HEK293 (cell line): ENCODE measurements around the gene RAPGEFL1.
"Not testable (repeated sequence)": the region's sequence is repeated elsewhere in the genome, so short reads cannot be mapped to it uniquely, and the experiment has no call there.

Experiments used
- CTCF ChIA-PET: fragments of 350-600 bp; formaldehyde crosslinking; extraction: SDS; loops from one replicate; lab custom pipeline; 2021; ENCODE audit warnings: antibody characterized with exemption; lab: Yijun Ruan, JAX
- POLR2A ChIA-PET: fragments of 300-600 bp; formaldehyde crosslinking; extraction: SDS; loops from one replicate; lab custom pipeline; 2020; ENCODE audit warnings: antibody characterized with exemption, inconsistent platforms; lab: Yijun Ruan, JAX
- H3K27ac ChIP-seq: fragments of 200-500 bp; sonication (Bioruptor generic); 2 replicates; pipeline ENCODE4 v1.5.1; 2014; ENCODE audit warnings: low read depth, low read length, control low read depth, inconsistent platforms; ENCODE audit errors: extremely low read depth
- H3K36me3 ChIP-seq, 2 experiments: fragments of 200-500 bp in 1 of 2; sonication (Bioruptor generic) in 1 of 2; 1 replicate in 1 of 2; 2 replicates in 1 of 2; pipeline ENCODE4 v1.5.1; 2014 to 2017; ENCODE audit warnings: inconsistent platforms in 2 of 2, low read length in 2 of 2; ENCODE audit not compliant: control insufficient read depth in 2 of 2, insufficient read depth in 1 of 2
- H3K4me1 ChIP-seq: fragments of 200-500 bp; sonication (Bioruptor generic); 2 replicates; pipeline ENCODE4 v1.5.1; 2014; ENCODE audit warnings: mild to moderate bottlenecking, low read length, inconsistent platforms; ENCODE audit not compliant: control insufficient read depth, insufficient read depth
- H3K4me3 ChIP-seq: 2 replicates; pipeline ENCODE4 v1.5.1; 2011; ENCODE audit warnings: low read depth, mild to moderate bottlenecking, control low read depth, low read length, moderate library complexity
- H3K9me3 ChIP-seq: fragments of 200-500 bp; sonication (Bioruptor generic); 2 replicates; pipeline ENCODE4 v1.5.1; 2014; ENCODE audit warnings: low read depth, low read length, inconsistent platforms; ENCODE audit not compliant: control insufficient read depth, insufficient read depth
- FEZF1 ChIP-seq: fragments of 450-650 bp; formaldehyde crosslinking; IDR thresholded peaks from 2 replicates; pipeline ENCODE4 v1.5.1; 2016; ENCODE audit warnings: missing biosample characterization, missing genetic modification characterization
- GFI1B ChIP-seq: fragments of 450-650 bp; formaldehyde crosslinking; IDR thresholded peaks from 2 replicates; pipeline ENCODE4 v1.5.1; 2016; ENCODE audit warnings: missing biosample characterization, missing genetic modification characterization
- GLIS2 ChIP-seq: fragments of 450-650 bp; formaldehyde crosslinking; IDR thresholded peaks from 2 replicates; pipeline ENCODE4 v1.5.1; 2016; ENCODE audit warnings: missing biosample characterization, missing genetic modification characterization
- HOXD13 ChIP-seq: sonication (generic); formaldehyde crosslinking; IDR thresholded peaks from 2 replicates; pipeline ENCODE4 v1.8.0; 2022; ENCODE audit warnings: missing genetic modification reagents, borderline replicate concordance
- OSR2 ChIP-seq: fragments of 450-650 bp; formaldehyde crosslinking; IDR thresholded peaks from 2 replicates; pipeline ENCODE4 v1.5.1; 2016; ENCODE audit warnings: missing biosample characterization, missing genetic modification characterization
- RBAK ChIP-seq: fragments of 450-650 bp; formaldehyde crosslinking; IDR thresholded peaks from 2 replicates; pipeline ENCODE4 v1.5.1; 2016; ENCODE audit warnings: missing biosample characterization, missing genetic modification characterization
- ZBTB20 ChIP-seq: fragments of 450-650 bp; formaldehyde crosslinking; IDR thresholded peaks from 2 replicates; pipeline ENCODE4 v1.5.1; 2016; ENCODE audit warnings: missing biosample characterization, missing genetic modification characterization
- ZNF211 ChIP-seq: fragments of 450-650 bp; formaldehyde crosslinking; IDR thresholded peaks from 2 replicates; pipeline ENCODE4 v1.5.1; 2016; ENCODE audit warnings: low read depth, missing biosample characterization, missing genetic modification characterization
- ZNF341 ChIP-seq: fragments of 450-650 bp; formaldehyde crosslinking; IDR thresholded peaks from 2 replicates; pipeline ENCODE4; 2016; ENCODE audit warnings: low read depth, missing biosample characterization, missing genetic modification characterization
- ZNF426 ChIP-seq: fragments of 450-650 bp; formaldehyde crosslinking; IDR thresholded peaks from 2 replicates; pipeline ENCODE4 v1.5.1; 2017; ENCODE audit warnings: missing biosample characterization, missing genetic modification characterization, mild to moderate bottlenecking, inconsistent platforms, moderate library complexity
- ZNF548 ChIP-seq: fragments of 450-650 bp; formaldehyde crosslinking; IDR thresholded peaks from 2 replicates; pipeline ENCODE4 v1.5.1; 2016; ENCODE audit warnings: missing biosample characterization, missing genetic modification characterization
- ZNF549 ChIP-seq: fragments of 450-650 bp; IDR thresholded peaks from 2 replicates; pipeline ENCODE4 v1.5.1; 2018; ENCODE audit warnings: missing biosample characterization, missing genetic modification characterization, mild to moderate bottlenecking, inconsistent platforms, moderate library complexity
- ZNF596 ChIP-seq: fragments of 450-650 bp; IDR thresholded peaks from 2 replicates; pipeline ENCODE4 v1.5.0; 2018; ENCODE audit warnings: missing biosample characterization, mild to moderate bottlenecking, missing genetic modification characterization, moderate library complexity
- ZNF624 ChIP-seq: fragments of 450-650 bp; formaldehyde crosslinking; IDR thresholded peaks from 2 replicates; pipeline ENCODE4 v1.5.1; 2017; ENCODE audit warnings: missing biosample characterization, missing genetic modification characterization
- ZNF629 ChIP-seq: fragments of 450-650 bp; formaldehyde crosslinking; IDR thresholded peaks from 2 replicates; pipeline ENCODE4 v1.5.1; 2017; ENCODE audit warnings: missing biosample characterization, missing genetic modification characterization
- ZNF843 ChIP-seq: fragments of 450-650 bp; formaldehyde crosslinking; IDR thresholded peaks from 2 replicates; pipeline ENCODE4 v1.5.1; 2016; ENCODE audit warnings: missing biosample characterization, missing genetic modification characterization
- TF ChIP-seq, protein P1 (sequence below): fragments of 450-650 bp; formaldehyde crosslinking; IDR thresholded peaks from 2 replicates; pipeline ENCODE4 v1.5.1; 2016; ENCODE audit warnings: missing biosample characterization, missing genetic modification characterization, low read depth
- TF ChIP-seq, protein P2 (sequence below): fragments of 450-650 bp; formaldehyde crosslinking; IDR thresholded peaks from 2 replicates; pipeline ENCODE4 v1.5.1; 2016; ENCODE audit warnings: missing biosample characterization, missing genetic modification characterization
- TF ChIP-seq, protein P3 (sequence below): fragments of 450-650 bp; formaldehyde crosslinking; IDR thresholded peaks from 2 replicates; pipeline ENCODE4 v1.5.1; 2016; ENCODE audit warnings: missing biosample characterization, missing genetic modification characterization
- TF ChIP-seq, protein P4 (sequence below): IDR thresholded peaks from 2 replicates; pipeline ENCODE4 v1.6.1; 2011; ENCODE audit warnings: mild to moderate bottlenecking, low read depth, low read length, borderline replicate concordance

The RAPGEFL1 gene

DNA sequence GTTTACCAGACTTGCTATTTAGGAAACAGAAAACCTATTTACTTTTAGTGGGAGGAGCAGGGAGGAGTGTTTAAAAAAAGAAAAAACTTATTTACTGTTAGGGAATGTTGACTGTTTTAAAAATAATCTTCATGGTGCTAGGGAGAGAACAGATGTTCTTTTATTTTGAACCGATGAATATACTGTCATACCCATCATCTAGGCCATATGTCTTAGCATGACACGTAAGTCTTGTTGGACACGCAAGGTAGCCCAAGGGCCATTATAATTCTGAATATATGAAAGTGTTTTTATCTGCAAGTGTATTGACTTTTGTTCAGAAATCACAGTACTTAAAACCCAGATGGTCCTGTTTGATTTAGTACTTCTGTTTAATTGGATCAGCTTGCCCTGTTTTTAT lies 53.4 kb downstream of the RAPGEFL1 start:
- Histone ChIP-seq H3K27ac (no peak overlapping the region), H3K36me3 (peaks cover 18 to 19% of the 10 kb centered on the region in 2 experiments), H3K9me3 (no peaks in the 10 kb centered on the region), H3K4me1 (no peaks in the 10 kb centered on the region), H3K4me3 (no peak overlapping the region)
- TF ChIP-seq ZNF596, result no peak
- no peak for TF ChIP-seq ZNF624 (tag by site-specific recombination)
- TF ChIP-seq, protein P1, sequence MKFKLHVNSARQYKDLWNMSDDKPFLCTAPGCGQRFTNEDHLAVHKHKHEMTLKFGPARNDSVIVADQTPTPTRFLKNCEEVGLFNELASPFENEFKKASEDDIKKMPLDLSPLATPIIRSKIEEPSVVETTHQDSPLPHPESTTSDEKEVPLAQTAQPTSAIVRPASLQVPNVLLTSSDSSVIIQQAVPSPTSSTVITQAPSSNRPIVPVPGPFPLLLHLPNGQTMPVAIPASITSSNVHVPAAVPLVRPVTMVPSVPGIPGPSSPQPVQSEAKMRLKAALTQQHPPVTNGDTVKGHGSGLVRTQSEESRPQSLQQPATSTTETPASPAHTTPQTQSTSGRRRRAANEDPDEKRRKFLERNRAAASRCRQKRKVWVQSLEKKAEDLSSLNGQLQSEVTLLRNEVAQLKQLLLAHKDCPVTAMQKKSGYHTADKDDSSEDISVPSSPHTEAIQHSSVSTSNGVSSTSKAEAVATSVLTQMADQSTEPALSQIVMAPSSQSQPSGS, result no peak
- ChIA-PET CTCF (interaction anchor here (0.6 to 1.1 kb wide), 5 partner anchors 12 to 155 kb away, joined by 3 to 8 read pairs (median 3); partner anchors contain the start of gene WIPF2), POLR2A (interaction anchor here (1.3 kb wide), 1 partner anchor 11 kb away, joined by 6 read pairs; the partner anchor contains the start of gene WIPF2)

DNA sequence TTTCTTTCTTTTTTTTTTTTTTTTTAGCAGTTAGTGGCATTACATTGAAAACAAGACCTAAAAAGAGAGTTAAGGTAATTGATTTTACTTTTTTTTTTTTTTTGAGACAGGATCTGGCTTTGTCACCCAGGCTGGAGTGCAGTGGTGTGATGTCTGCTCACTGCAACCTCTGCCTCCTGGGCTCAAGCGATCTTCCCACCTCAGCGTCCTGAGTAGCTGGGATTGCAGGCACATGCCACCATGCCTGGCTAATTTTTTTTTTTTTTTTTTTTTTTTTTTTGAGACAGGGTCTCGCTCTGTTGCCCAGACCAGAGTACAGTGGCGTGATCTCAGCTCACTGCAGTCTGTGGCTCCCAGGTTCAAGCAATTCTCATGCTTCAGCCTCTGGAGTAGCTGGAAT lies 54.7 kb downstream of the RAPGEFL1 start:
- H3K4me1 ChIP-seq, H3K9me3 ChIP-seq, H3K4me3 ChIP-seq: not testable (repeated sequence)
- H3K36me3 ChIP-seq, result peaks cover 19 to 20% of the 10 kb centered on the region in 2 experiments
- POLR2A ChIA-PET, result interaction anchor here (0.6 to 0.9 kb wide), 3 partner anchors 13 to 82 kb away, joined by 3 to 6 read pairs (median 6); partner anchors contain the start of gene WIPF2
- TF ChIP-seq, protein P2, sequence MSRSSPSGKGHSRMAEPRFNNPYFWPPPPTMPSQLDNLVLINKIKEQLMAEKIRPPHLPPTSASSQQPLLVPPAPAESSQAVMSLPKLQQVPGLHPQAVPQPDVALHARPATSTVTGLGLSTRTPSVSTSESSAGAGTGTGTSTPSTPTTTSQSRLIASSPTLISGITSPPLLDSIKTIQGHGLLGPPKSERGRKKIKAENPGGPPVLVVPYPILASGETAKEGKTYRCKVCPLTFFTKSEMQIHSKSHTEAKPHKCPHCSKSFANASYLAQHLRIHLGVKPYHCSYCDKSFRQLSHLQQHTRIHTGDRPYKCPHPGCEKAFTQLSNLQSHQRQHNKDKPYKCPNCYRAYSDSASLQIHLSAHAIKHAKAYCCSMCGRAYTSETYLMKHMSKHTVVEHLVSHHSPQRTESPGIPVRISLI, result peak; percentile 57; the same call in 1 of the 2 replicates
- TF ChIP-seq, all 188 proteins: peak for 1; not testable (repeated sequence) for 187
- H3K27ac ChIP-seq, result not testable (repeated sequence)
- CTCF ChIA-PET, result interaction anchor here (0.5 to 0.9 kb wide), 4 partner anchors 13 to 627 kb away, joined by 3 to 4 read pairs (median 4); partner anchors contain the start of gene WIPF2

- H3K27ac ChIP-seq, result no peak overlapping the region
- no peaks in the 10 kb centered on the region for H3K9me3 ChIP-seq
- TF ChIP-seq FEZF1 (tag by site-specific recombination), result no peak
- TF ChIP-seq ZBTB20 (tag by site-specific recombination), result peak; percentile 78
- H3K36me3 ChIP-seq, result peaks cover 0 to 5% of the 10 kb centered on the region in 2 experiments; a peak in 1 of 3 replicates
- peaks cover 3% of the 10 kb centered on the region; the same call in 1 of the 2 replicates for H3K4me1 ChIP-seq
- POLR2A ChIA-PET, result interaction anchor here (1.7 kb wide), 1 partner anchor 22 kb away, joined by 5 read pairs; the partner anchor contains the start of gene WIPF2
- no peak overlapping the region for H3K4me3 ChIP-seq
- CTCF ChIA-PET, result interaction anchor here (0.5 to 2.1 kb wide), 7 partner anchors 15 to 607 kb away, joined by 3 to 7 read pairs (median 5); partner anchors contain the start of gene WIPF2
Measured at GRCh38 chr17:40241252-40241834, 64.1 kb downstream of the RAPGEFL1 start.

DNA sequence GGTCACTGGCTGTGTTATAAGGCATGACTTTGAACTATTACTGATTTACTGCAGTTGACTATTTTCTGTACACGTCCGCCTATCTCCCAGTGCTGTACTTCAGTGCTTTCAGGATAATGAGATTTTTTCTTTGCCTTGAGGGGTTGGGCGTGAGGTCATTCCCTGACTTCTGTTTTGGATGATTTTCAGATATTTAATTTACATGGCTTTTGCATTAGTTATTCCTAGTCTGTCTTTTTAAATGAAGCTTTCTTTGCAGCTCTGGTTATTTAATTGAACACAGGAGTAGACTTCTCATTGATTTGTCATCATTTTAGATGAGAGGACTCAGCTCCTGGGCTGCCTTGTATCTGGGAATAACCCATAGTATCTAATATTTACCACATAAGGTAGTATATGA lies 65.5 kb downstream of the RAPGEFL1 start:
- Histone ChIP-seq H3K4me3 (no peak overlapping the region), H3K27ac (no peak overlapping the region), H3K4me1 (peaks cover 3% of the 10 kb centered on the region; the same call in 1 of the 2 replicates), H3K36me3 (no peaks in the 10 kb centered on the region; a peak in 1 of 3 replicates), H3K9me3 (no peaks in the 10 kb centered on the region)
- POLR2A ChIA-PET, result interaction anchor here (0.7 to 1.7 kb wide), 3 partner anchors 13 to 52 kb away, joined by 3 to 5 read pairs (median 3); partner anchors contain the start of gene WIPF2
- CTCF ChIA-PET, result interaction anchor here (0.6 to 2.1 kb wide), 4 partner anchors 8 to 1688 kb away, joined by 3 to 6 read pairs (median 3); no protein-coding TSS in a partner anchor
- TF ChIP-seq ZNF843 (tag by site-specific recombination) (no peak), ZNF211 (tag by site-specific recombination) (no peak), GLIS2 (tag by site-specific recombination) (no peak), ZNF341 (tag by site-specific recombination) (no peak), RBAK (tag by site-specific recombination) (no peak), GFI1B (no peak), OSR2 (tag by site-specific recombination) (peak; percentile 75), ZNF548 (tag by site-specific recombination) (no peak), ZNF426 (tag by site-specific recombination) (no peak), HOXD13 (no peak), ZNF549 (tag by site-specific recombination) (no peak), ZNF629 (peak; percentile 52; the same call in 1 of the 2 replicates)
- TF ChIP-seq, protein P1, result no peak
- TF ChIP-seq, protein P3, sequence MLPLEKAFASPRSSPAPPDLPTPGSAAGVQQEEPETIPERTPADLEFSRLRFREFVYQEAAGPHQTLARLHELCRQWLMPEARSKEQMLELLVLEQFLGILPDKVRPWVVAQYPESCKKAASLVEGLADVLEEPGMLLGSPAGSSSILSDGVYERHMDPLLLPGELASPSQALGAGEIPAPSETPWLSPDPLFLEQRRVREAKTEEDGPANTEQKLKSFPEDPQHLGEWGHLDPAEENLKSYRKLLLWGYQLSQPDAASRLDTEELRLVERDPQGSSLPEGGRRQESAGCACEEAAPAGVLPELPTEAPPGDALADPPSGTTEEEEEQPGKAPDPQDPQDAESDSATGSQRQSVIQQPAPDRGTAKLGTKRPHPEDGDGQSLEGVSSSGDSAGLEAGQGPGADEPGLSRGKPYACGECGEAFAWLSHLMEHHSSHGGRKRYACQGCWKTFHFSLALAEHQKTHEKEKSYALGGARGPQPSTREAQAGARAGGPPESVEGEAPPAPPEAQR (tag by site-specific recombination), result no peak
- TF ChIP-seq, protein P4, sequence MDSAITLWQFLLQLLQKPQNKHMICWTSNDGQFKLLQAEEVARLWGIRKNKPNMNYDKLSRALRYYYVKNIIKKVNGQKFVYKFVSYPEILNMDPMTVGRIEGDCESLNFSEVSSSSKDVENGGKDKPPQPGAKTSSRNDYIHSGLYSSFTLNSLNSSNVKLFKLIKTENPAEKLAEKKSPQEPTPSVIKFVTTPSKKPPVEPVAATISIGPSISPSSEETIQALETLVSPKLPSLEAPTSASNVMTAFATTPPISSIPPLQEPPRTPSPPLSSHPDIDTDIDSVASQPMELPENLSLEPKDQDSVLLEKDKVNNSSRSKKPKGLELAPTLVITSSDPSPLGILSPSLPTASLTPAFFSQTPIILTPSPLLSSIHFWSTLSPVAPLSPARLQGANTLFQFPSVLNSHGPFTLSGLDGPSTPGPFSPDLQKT, result no peak
